ENCODE results near the gene ANKS6.

ANKS6 gene

DNA sequence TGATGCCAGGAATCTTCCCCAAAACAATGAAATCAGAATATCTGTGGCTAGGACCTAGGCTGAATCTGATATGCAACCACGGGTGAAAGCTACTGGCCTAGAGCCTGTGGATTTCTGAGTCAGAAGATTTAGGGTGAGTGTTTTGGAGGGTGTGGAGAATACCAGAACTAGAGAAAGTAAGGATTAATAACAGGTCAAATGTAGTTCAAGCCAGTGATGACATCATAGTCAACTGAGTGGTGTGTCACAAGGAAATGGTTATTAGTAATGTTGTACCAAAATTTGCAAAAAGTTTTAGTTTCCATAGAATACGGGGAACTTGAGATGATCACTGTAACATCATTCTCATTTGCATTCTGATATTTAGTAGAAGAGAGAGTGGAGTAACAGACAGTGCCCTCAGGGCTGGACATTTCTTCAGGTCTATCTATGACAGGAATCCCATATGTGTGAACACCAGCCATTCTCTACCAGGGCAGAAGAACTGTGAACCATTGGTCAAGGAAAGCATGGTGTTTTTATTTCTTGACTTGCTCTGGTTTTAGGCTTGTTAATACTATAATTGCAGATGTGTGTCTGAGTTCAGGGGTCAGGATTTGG, 14.8 kb upstream of the ANKS6 start:
- no peak for DNase-seq

DNA sequence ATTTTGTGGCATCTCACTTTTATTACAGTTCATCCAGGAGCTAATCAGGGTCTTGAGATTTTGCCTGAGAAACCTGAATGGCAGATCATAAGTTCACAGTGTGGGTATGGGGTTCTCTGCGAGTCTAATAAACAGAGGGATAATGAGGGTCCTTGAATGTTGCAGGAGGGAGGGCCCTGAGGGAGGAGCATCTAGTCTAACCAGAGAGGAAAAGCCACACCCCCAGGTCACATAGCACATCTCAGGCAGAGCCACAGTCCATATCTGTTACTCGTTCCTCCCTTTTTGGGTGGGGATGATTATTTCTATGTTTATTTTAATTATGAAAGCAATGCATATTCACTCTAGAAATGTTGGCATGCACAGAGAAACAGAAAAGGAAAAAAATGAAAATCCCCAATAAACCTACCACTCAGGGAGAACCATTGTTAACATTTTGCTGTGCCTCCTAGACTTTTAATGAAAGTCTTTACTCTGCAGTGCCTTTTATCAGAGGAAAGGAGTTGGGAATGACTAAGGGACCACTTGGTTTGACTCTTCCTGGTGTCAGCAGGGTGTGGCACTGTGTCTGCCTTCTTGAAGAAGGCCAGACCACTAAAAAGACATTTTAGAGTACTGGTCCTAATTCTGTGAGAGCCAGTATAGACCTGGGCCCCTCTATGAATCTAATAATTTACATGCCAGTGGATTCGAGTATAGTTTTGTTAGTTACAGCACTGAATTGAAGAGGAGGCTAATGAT, 13.9 kb upstream of the ANKS6 start:
- DNase-seq, result no peak

DNA sequence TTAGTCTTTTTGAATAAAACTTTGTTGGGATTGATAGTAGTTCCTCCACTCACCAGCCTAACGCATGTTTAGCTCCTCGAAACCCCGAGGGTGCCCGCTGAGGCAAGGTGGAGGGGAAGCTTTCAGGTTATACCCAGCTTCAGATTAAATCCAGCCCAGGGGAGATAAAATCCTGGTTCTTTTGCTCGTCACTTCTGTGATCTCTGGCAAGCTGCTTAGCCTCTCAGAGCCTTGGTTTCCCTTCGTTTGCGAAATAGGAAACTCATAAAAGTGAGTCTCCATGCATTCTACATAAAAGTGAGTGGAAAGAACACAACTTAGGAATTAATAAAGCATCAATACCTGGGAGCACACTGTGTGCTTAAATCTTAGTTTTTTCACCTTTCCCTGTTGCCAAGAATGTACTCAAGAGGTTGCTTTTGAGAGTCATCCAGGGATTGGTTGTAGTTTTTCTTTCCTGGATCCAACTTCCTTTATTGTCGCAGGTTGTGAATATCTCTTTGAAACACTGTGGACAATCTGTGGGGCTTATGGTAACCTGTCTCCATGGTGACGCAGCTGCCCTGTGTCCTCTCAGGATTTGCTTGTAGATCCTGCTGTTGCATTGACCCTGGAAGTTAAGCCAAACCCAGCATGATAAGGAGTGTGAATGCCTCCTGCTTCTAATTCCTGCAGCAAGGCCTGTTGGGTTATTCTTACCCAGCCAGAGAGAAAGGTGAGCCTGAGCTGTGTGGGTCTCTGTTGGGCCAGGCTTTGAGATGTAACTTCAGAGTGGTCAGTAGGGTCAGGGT, 13.2 kb upstream of the ANKS6 start:
- no peak for DNase-seq

DNA sequence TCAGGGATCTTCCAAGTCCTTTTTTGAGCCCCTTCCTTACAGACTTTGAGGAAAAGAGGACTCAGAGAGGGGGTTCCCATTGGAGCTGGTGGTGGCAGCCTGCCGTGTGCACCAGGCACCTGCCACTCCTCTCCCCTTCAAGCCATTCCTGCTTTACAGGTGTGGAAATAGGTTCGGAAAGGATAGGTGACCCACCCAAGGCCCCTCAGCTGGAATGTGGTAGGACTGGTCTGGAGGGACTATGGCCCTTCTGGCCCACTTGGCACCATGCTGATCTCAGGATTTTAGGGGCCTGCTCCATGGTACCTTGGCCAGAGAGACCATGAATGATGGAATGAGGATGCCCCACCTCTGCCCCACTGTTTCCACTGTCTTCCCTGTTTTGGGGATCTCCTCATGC, 12.5 kb upstream of the ANKS6 start:
- DNase-seq, result no peak

DNA sequence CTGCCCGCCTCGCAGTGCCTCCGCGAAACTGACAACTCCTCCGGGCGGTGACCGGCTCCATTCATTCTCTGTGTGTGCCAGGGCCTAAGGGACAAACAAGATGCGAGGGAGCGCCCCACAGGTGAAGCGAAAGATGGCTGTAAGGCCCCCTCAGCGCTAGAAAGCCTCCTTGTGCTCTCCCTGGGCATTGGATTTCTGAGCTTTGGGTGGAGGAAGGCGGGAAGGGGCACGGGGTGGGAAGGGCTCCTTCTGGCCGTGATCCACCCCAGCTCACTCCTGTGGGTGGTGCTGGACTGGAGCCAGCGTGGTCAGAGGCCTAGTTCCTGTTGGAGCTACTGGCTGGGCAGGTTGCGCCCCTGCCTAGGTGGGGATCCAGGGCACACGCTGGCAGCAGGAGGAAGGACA, 12.1 kb upstream of the ANKS6 start:
- peak in 1 of 2 experiments; percentile 37 for DNase-seq

DNA sequence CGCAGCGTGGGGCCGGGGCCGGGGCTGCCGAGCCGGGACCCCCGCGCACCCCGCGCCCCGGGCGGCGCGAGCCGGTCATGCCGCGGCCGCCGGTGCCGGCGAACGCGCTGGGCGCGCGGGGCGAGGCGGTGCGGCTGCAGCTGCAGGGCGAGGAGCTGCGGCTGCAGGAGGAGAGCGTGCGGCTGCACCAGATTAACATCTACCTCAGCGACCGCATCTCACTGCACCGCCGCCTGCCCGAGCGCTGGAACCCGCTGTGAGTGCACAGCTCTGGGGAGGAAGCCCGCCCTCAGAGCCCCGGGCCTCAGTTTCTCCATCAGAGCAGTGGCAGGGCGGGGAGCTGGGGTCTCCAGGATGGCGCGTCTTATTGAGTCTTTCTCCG, 11.4 kb upstream of the ANKS6 start:
- DNase-seq, result peak in 1 of 2 experiments; percentile 49

DNA sequence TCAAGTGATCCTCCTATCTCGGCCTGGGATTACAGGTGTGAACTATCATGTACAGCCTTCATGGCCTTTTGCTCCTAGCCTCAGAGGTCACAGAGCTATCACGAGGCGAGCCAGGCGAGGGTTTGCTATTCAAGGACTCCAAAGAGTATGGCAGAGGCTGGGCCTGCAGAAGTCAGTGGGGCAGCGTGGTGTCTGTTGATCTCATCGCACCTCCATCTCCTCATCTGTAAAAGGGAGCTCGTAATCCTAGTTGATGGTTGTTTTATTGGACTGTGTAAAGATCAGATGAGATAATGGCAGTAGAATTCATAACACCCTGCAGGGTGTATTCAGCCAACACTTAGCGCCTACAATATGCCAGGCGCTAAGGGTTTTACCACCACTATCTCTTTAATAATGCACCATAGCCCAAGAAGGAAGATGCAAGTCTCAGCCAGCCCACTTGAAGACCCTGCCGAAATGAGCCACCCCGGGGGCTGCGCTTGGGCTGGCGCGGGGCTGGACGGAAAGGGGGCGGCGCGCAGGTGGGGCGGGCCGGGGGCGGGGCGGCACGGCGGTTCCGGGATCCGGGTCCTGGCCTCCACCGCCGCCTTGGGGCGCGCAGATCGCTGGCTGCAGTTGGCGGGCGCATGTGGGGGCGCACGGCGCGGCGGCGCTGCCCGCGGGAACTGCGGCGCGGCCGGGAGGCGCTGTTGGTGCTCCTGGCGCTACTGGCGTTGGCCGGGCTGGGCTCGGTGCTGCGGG, 10.9 kb upstream of the ANKS6 start, which contains the start of gene GALNT12:
TSS of gene GALNT12 (plus strand) at position 601 of the 744 bp plus-strand sequence. CDS start at position 630, 29 bp downstream.
- peak in 1 of 2 experiments; percentile 49 for DNase-seq

DNA sequence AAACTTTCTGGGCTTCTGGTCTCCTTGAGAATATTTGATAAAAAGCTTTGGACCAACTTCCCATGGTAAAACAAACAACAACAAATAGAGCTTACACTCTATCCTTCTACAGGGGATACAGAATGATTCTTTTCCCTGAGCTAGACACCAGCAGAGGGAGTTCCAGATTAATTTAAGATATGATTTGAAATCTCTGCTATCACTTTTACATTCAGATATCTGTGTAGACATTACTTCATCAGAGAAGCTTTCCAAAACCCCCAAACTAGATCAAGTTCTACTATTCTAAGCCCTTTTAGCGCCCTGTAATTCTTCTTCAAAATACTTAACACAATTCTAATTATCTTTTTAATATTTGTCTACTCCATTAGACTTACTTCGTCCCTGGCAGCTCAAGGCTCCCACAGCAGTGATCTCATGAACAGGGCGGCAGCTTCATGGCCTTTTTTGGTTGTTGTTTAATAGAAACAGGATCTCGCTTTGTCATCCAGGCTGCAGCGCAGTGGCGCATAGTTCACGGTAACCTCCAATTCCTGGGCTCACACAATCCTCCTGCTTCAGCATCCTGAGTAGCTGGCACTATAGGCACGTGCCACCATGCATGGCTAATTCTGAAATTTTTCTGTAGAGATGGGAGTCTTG, 10.2 kb upstream of the ANKS6 start:
- DNase-seq, result no peak

DNA sequence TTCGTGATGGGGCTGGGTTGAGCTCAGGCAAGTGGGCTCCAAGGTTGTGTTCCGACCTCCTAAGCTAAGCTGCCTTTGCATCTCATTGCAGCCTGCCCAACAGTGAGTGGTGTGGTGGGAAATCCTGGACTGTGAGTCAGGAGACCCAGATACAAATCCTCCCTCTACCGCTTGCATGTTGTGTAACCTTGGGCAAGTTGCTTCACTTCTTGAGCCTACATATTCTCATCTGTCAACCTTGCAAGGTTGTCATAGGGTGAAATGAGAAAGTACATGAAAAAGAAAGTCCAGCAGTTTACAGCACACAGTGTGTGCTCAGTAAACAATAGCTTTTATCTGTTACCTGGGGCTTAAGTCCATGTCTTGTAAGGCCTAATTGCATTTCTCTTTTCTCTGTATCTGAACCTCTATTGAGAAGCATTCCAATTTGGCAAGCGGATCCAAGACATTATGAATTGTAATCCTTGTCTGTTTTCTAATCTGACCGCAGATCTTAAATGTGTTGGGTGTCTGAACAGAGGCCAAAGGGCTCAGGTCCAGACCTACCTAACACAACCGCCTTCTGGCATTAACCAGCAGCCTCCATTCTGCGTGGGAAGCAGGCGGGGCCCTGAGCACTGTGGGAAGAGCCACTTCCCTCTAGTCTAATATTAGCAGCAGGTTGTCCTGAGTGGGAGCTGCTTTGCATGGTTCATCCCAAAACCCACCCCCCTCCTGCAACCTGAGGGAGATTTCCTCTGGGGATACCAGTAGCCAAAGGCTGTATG, 9.3 kb upstream of the ANKS6 start:
- DNase-seq, result no peak

DNA sequence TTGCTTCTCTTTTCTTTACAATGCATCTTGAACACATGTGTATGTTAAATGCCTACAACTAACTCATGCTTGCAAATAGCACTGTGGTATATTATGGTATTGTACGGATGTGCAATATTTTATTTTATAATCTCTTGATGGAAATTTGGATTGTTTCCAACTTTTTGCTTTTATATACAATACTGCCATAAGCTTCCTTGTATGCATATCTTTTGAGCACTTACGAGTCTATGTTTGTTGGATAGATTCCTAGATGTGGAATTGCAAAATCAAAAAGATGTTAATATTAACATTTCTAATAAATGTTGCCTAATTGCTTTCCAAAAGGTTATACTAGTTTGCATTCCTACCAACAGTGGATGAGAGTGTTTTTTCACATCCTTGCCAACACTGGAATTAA, 7.7 kb upstream of the ANKS6 start:
- no peak for DNase-seq

DNA sequence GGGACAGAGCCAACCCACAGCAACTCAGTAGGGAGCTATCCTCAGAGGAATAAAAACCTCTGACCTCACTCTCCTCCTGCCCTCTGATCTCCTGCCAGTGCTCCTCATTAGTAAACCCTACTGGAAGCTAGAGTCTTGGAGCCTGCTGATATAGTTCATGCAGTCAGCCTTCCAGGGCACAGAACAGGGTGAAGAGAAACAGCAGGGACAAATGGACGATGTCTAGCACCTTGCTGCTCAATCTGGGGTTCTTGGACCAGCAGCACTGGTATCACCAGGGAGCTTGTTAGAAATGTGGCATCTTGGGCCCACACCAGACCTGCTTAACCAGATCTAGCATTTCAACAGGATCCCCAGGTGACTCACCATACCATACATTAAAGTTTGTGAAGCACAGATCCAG, 5.6 kb upstream of the ANKS6 start:
- DNase-seq, result no peak

DNA sequence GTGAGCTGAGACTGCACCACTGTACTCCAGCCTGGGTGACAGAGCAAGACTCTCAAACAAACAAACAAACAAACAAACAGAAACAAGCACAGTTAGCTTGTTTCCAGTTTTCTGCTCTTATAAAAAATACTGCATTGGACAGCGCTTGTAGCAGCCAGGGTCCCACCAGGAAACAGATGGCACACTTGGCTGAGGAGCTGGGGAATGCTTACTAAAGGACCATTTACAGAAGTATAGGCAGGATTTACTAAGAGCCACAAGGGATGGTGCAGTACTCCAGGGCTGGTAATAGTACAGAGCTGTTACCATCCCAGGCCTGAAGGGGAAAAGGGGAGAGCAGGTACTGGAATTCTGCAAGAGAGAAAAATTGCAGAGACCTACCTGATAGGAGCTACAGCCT, 5.2 kb upstream of the ANKS6 start:
- DNase-seq, result no peak

DNA sequence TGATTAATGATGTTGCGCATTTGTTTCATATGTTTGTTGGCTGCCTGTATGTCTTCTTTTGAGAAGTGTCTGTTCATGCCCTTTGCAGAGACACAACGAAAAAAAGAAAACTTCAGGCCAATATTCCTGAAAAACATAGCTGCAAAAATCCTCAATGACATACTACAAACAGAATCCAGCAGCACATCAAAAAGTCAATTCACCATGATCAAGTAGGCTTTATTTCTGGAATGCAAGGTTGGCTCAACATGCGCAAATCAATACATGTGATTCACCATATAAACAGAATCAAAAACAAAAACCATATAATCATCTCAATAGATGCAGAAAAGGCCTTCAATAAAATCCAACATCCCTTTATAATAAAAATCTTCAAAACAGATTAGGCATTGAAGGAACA, 1.9 kb upstream of the ANKS6 start:
- DNase-seq, result no peak

DNA sequence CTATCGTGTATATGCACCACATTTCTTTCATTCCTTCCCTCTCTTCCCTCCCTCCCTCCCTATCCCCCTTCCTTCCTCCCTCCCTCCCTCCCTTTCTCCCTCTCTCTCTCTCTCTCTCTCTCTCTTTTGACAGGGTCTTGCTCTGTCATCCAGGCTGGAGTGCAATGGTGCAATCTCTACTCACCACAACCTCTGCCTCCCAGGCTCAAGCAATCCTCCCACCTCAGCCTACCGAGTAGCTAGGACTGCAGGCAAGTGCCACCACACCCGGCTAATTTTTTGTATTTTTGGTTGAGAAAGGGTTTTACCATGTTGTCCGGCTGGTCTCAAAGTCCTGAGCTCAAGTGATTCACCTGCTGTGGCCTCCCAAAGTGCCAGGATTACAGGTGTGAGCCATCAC, 1.1 kb upstream of the ANKS6 start:
- DNase-seq, result no peak

DNA sequence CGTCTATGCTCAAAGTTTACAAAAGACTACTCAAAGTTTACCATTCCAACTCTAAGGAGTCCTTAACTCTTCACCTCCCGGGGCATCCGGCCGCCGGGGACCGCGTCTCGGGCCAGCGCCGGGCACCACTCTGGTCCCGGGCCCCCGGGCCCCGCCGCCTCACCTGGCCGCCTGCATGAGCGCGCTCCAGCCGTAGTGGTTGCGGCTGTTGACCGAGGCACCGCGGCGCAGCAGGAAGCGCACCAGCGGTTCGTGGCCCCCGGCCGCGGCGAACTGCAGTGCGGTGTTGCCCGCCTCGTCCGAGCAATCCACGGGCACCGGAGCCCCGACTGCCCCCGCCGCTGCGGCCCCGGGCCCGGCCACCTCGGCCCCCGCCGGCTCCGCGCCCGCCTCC, 388 bp downstream of the ANKS6 start:
- DNase-seq, result peak in 1 of 2 experiments; percentile 51

DNA sequence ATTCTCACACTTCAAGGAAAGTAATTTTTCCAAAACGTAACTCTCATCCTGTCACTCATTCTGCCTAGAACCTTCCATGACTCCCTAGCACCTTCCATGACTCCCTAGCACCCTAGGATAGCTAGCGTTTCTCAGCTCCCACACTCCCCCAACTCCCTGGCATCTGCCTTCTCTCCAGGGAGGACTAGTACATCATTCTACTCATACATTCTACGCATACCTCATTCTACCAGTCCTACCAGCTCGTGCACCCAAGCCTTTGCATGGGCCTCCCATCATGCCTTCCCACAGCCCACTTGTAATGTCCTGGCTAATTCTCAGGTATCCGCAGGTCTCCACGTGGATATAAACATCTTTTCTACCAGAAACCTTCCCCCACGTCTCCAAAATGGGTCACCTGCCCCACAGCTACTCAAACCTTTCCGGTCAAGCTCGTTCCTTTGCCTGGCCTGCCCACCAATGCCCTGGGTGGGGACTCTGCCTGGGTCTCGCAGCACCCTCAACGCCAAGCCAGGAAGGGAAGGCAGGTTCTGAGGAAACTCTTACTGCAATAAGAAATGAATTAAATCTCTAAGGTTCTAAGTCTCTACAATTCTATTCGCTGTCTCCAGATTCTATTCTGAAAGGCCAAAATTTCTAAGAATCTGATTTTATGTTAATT, 930 bp downstream of the ANKS6 start:
- DNase-seq, result no peak

DNA sequence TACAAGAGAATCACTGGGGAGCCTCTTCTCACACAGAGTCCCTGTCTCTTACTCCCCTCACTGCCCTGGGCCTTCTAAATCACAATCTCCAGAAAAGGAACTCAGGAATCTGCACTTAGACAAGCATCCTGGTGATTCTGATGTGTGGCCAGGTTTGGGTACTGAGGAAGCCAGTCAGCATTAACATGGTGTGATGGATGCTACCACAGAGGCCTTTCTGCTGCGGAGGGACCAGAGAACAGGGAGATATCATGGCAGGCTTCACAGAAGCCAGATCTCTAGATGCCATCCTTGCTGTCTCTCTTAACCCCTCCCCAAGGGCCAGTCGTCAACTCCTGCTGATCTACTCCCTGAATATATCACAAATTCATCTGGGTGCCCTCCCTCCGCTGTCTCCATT, 1.6 kb downstream of the ANKS6 start:
- DNase-seq, result no peak

DNA sequence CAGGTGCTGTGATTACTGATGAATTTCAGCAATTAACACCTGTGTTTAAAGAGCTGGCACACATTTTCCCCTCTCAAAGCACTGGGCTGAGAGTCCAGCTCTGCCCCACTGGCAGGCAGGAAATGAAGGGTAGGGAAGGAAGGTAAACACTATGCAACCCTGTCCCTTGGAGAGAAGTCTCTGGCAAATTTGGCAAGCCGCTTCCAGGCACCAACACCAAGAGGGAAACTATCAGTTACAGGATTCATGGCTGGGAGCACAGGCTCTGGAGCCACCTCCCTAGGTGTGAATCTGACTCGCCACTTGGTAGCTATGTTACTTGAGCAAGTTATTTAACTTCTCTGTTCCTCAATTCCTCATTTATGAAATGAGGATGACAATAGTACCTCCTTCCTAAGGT, 3.3 kb downstream of the ANKS6 start:
- no peak for DNase-seq

DNA sequence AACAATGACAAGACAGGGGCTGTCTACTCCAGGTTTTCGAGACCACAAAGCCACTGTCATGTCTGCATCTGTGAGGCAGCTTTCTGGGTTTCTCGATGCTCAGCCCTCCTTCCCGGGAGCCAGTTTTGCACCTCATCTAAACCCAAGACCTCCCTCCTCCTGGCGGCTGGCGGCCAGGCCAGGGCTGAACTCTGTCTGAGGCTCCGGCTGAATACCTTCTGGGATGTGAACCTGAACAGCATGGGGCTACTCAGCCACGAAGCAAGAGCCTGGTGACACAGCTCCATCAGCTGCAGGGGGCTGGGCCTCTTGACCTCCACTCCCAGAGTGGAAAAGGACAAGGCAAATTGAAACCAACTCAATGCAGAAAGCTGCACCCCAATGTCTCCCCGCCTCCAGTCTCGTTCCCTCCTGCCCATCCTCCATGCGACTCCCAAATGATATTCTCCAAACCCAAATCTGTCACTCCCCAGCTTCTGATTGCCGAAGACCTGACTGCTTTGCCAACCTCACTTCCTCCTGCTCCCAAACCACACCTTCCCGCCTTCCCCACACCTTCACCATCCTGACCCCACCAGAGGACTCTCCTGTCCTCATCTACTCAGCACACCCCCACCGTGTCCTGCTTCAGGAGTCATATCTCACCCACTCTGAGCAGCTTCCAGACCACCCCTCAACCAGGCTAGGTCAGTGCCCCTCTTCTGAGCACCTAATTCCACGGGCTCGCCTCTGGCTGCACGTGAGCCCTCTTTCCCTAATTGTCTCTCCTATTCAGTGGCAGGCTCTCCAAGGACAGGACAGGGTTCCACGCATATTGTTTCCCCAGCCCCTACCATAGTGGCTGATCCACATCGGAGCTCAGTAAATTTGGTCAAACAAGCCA, 4.5 kb downstream of the ANKS6 start:
- no peak for DNase-seq
